Urinary bladder (tissue), 4 donors: ENCODE results near the gene RHOV. TPM values are rescaled to one million over a fixed set of nuclear protein-coding genes. Genes with fewer than 3 reads are reported as not detected.

Source experiments
- DNase-seq: peaks from one replicate; pipeline ENCODE4 v3.0.0-alpha.2; 2015; ENCODE audit errors: extremely low spot score
- H3K27ac ChIP-seq: one replicate; pipeline ENCODE4 v1.5.1; 2013; ENCODE audit warnings: low read depth, mild to moderate bottlenecking, moderate library complexity
- H3K36me3 ChIP-seq: one replicate; pipeline ENCODE4 v1.6.1; 2013; ENCODE audit warnings: mild to moderate bottlenecking, moderate library complexity; ENCODE audit not compliant: insufficient read depth
- H3K4me1 ChIP-seq: one replicate; pipeline ENCODE4 v1.6.1; 2013; ENCODE audit warnings: mild to moderate bottlenecking, moderate library complexity; ENCODE audit not compliant: insufficient read depth
- H3K4me3 ChIP-seq: one replicate; pipeline ENCODE4 v1.5.1; 2013; ENCODE audit warnings: low read depth, low read length
- WGBS: extraction: QIAGEN DNeasy Blood & Tissue Kit; methylation state at CpG from one replicate; pipeline ENCODE4 v1.1.7; 2013; 5-methylcytosine and 5-hydroxymethylcytosine counted together
- polyA plus RNA-seq: library from polyadenylated mRNA; stranded (reverse); fragments of 200-250 nt; gene quantifications from one replicate; pipeline ENCODE4 v1.2.3, GENCODE V29; 2013
- total RNA-seq: library from RNA; depleted of rRNA; stranded (reverse); fragments of >200 nt; gene quantifications from one replicate; pipeline ENCODE4 v1.2.3, GENCODE V29; 2014
- donor health status: healthy with polysubstance abuse.
- donor health status: healthy.

Gene RHOV
- total and polyA plus RNA-seq, 2 donors: 4.0 to 9.3 TPM

- WGBS: 1% methylated on average over 33 of the region's 33 CpGs
- H3K4me1 ChIP-seq: no peaks in the 10 kb centered on the region
- no peaks in the 10 kb centered on the region for H3K36me3 ChIP-seq
- H3K27ac ChIP-seq: peak overlapping the region; percentile 74
- no peak for DNase-seq
- H3K4me3 ChIP-seq: peak overlapping the region; percentile 63
Measured at GRCh38 chr15:40894681-40895448, 20.8 kb upstream of the RHOV start.

- H3K36me3 ChIP-seq: no peaks in the 10 kb centered on the region
- peak within 1 kb of the TSS; percentile 74 for H3K27ac ChIP-seq
- WGBS: 3% methylated on average over 55 of the region's 55 CpGs
- peak within 1 kb of the TSS; percentile 63 for H3K4me3 ChIP-seq
- no peaks in the 10 kb centered on the region for H3K4me1 ChIP-seq
- peak; percentile 92 for DNase-seq
Measured at GRCh38 chr15:40893733-40894680, 20.0 kb upstream of the RHOV start, which contains the start of gene VPS18. VPS18 (plus strand) TSS chr15:40894450; CDS start chr15:40894769, 319 bp downstream.

GRCh38 chr15:40893019-40893670 is 19.1 kb upstream of the RHOV start:
- Histone ChIP-seq H3K4me1 (no peaks in the 10 kb centered on the region), H3K27ac (no peak overlapping the region), H3K36me3 (no peaks in the 10 kb centered on the region), H3K4me3 (no peak overlapping the region)
- 82% methylated on average over 22 of the region's 22 CpGs for WGBS
- no peak for DNase-seq

- no peak for DNase-seq
- 94% methylated on average over 2 of the region's 2 CpGs for WGBS
- Histone ChIP-seq H3K36me3 (no peaks in the 10 kb centered on the region), H3K27ac (no peak overlapping the region), H3K4me1 (no peaks in the 10 kb centered on the region), H3K4me3 (no peak overlapping the region)
Measured at GRCh38 chr15:40892447-40893012, 18.5 kb upstream of the RHOV start.

- DNase-seq: no peak
- no peak overlapping the region for H3K27ac ChIP-seq
- no peaks in the 10 kb centered on the region for H3K36me3 ChIP-seq
- 14% methylated on average over 4 of the region's 4 CpGs for WGBS
- no peaks in the 10 kb centered on the region for H3K4me1 ChIP-seq
- H3K4me3 ChIP-seq: no peak overlapping the region
Measured at GRCh38 chr15:40891810-40892446, 17.9 kb upstream of the RHOV start.

GRCh38 chr15:40891138-40891537 is 17.1 kb upstream of the RHOV start:
- 90% methylated on average over 5 of the region's 5 CpGs for WGBS
- DNase-seq: no peak
- Histone ChIP-seq H3K4me3 (no peak overlapping the region), H3K4me1 (no peaks in the 10 kb centered on the region), H3K36me3 (no peaks in the 10 kb centered on the region), H3K27ac (no peak overlapping the region)

- Histone ChIP-seq H3K4me3 (no peak overlapping the region), H3K27ac (no peak overlapping the region), H3K36me3 (no peaks in the 10 kb centered on the region), H3K4me1 (no peaks in the 10 kb centered on the region)
- no peak for DNase-seq
Measured at GRCh38 chr15:40889112-40889511, 15.1 kb upstream of the RHOV start.

GRCh38 chr15:40886586-40886985 is 12.6 kb upstream of the RHOV start:
- no peak overlapping the region for H3K27ac ChIP-seq
- WGBS: 65% methylated on average over 1 of the region's 1 CpG
- no peaks in the 10 kb centered on the region for H3K4me1 ChIP-seq
- H3K36me3 ChIP-seq: no peaks in the 10 kb centered on the region
- no peak for DNase-seq
- no peak overlapping the region for H3K4me3 ChIP-seq

GRCh38 chr15:40881351-40881750 is 7.3 kb upstream of the RHOV start:
- no peak overlapping the region for H3K4me3 ChIP-seq
- 94% methylated on average over 6 of the region's 6 CpGs for WGBS
- H3K27ac ChIP-seq: no peak overlapping the region
- no peaks in the 10 kb centered on the region for H3K4me1 ChIP-seq
- DNase-seq: no peak
- no peaks in the 10 kb centered on the region for H3K36me3 ChIP-seq

- DNase-seq: no peak
- 77% methylated on average over 6 of the region's 6 CpGs for WGBS
- H3K4me1 ChIP-seq: no peaks in the 10 kb centered on the region
- no peak overlapping the region for H3K27ac ChIP-seq
- no peaks in the 10 kb centered on the region for H3K36me3 ChIP-seq
- no peak overlapping the region for H3K4me3 ChIP-seq
Measured at GRCh38 chr15:40879609-40880008, 5.6 kb upstream of the RHOV start.

- Histone ChIP-seq H3K4me1 (no peaks in the 10 kb centered on the region), H3K36me3 (no peaks in the 10 kb centered on the region), H3K27ac (no peak overlapping the region), H3K4me3 (no peak overlapping the region)
- DNase-seq: no peak
- WGBS: 78% methylated on average over 1 of the region's 1 CpG
Measured at GRCh38 chr15:40878785-40879184, 4.8 kb upstream of the RHOV start.

GRCh38 chr15:40877694-40878093 is 3.7 kb upstream of the RHOV start:
- Histone ChIP-seq H3K27ac (no peak overlapping the region), H3K36me3 (no peaks in the 10 kb centered on the region), H3K4me3 (no peak overlapping the region), H3K4me1 (no peaks in the 10 kb centered on the region)
- no peak for DNase-seq
- WGBS: 67% methylated on average over 2 of the region's 2 CpGs
